22Rv1 (cell line): Measurements from ENCODE around the gene NLRP6.
"Not testable (repeated sequence)": the region's sequence is repeated elsewhere in the genome, so short reads cannot be mapped to it uniquely, and the experiment has no call there.

ENCODE experiments used
- CTCF ChIP-seq: fragments of 450-650 bp; IDR thresholded peaks from 2 replicates; pipeline ENCODE4 v1.5.1; 2017; ENCODE audit warnings: mild to moderate bottlenecking
- ZFX ChIP-seq: fragments of 450-650 bp; IDR thresholded peaks from 2 replicates; pipeline ENCODE4 v1.6.1; 2017; ENCODE audit warnings: antibody characterized with exemption, borderline replicate concordance

DNA sequence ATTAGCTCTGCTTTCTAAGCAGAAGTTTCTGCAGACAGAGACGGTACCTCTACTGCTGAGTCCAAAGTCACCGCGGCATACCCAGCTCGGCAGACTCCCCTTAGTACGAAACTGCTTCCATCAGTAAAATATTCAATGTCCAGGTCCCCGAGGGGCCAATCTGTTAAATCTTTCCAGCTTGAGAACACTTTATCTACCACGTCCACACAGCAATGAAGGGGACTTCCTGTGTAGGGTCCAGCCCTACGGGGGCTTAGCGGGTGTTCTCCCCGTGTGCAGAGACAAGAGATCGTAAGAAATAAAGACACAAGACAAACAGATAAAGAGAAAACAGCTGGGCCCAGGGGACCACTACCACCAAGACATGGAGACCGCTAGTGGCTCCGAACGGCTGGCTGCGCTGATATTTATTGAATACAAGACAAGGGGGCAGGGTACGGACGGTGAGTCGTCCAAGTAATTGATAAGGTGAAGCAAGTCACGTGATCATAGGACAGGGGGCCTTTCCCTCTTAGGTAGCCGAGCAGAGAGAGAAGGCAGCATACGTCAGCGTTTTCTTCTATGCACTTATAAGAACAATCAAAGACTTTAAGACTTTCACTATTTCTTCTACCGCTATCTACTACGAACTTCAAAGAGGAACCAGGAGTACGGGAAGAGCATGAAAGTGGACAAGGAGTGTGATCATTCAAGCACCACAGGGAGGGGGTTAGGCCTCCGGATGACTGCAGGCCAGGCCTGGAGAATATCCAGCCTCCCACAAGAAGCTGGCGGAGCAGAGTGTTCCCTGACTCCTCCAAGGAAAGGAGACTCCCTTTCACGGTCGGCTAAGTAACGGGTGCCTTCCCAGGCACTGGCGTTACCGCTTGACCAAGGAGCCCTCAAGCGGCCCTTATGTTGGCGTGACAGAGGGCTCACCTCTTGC, 46.6 kb downstream of the NLRP6 start:
- not testable (repeated sequence) for TF ChIP-seq CTCF, ZFX
